ENCODE data around the gene NFATC2. TPM values are rescaled to one million over a fixed set of nuclear protein-coding genes. Genes with fewer than 3 reads are reported as not detected.
"Not testable (repeated sequence)": the region's sequence is repeated elsewhere in the genome, so short reads cannot be mapped to it uniquely, and the experiment has no call there.

Gene NFATC2
- total RNA-seq, 1 donor from 2014 or later = not detected

GRCh38 chr20:51480507-51481270 is 61.8 kb downstream of the NFATC2 start:
- no peak for DNase-seq (ENCODE audit: low read depth)
- no peak for FAIRE-seq
- no peaks in the 10 kb centered on the region for H3K36me3 ChIP-seq (ENCODE audit: control insufficient read depth, insufficient read depth, low read length)
- H3K27me3 ChIP-seq (ENCODE audit: control insufficient read depth, insufficient read depth, low read length) = peaks cover 9% of the 10 kb centered on the region
- no peak overlapping the region for H3K4me3 ChIP-seq (ENCODE audit: low read depth, low read length)
- no peak for TF ChIP-seq CTCF (IDR thresholded peaks at IDR 0.05; ENCODE audit: insufficient read depth, low read length, severe bottlenecking)

GRCh38 chr20:51476106-51476505 is 66.4 kb downstream of the NFATC2 start:
- not testable (repeated sequence) for H3K4me3 ChIP-seq (ENCODE audit: low read depth, low read length); H3K27me3 ChIP-seq (ENCODE audit: control insufficient read depth, insufficient read depth, low read length); DNase-seq (ENCODE audit: low read depth); H3K36me3 ChIP-seq (ENCODE audit: control insufficient read depth, insufficient read depth, low read length); FAIRE-seq

GRCh38 chr20:51473771-51474170 is 68.7 kb downstream of the NFATC2 start:
- TF ChIP-seq CTCF (IDR thresholded peaks at IDR 0.05; ENCODE audit: insufficient read depth, low read length, severe bottlenecking) = no peak
- Histone ChIP-seq H3K4me3 (ENCODE audit: low read depth, low read length) (no peak overlapping the region), H3K27me3 (ENCODE audit: control insufficient read depth, insufficient read depth, low read length) (peaks cover 4% of the 10 kb centered on the region), H3K36me3 (ENCODE audit: control insufficient read depth, insufficient read depth, low read length) (no peaks in the 10 kb centered on the region)
- no peak for DNase-seq (ENCODE audit: low read depth)
- no peak for FAIRE-seq

GRCh38 chr20:51473256-51473655 is 69.3 kb downstream of the NFATC2 start:
- H3K4me3 ChIP-seq (ENCODE audit: low read depth, low read length) = no peak overlapping the region
- no peak for TF ChIP-seq CTCF (IDR thresholded peaks at IDR 0.05; ENCODE audit: insufficient read depth, low read length, severe bottlenecking)

GRCh38 chr20:51470907-51471411 is 71.6 kb downstream of the NFATC2 start:
- TF ChIP-seq CTCF (IDR thresholded peaks at IDR 0.05; ENCODE audit: insufficient read depth, low read length, severe bottlenecking) = no peak
- FAIRE-seq = no peak
- DNase-seq (ENCODE audit: low read depth) = no peak
- H3K4me3 ChIP-seq (ENCODE audit: low read depth, low read length) = no peak overlapping the region
- no peaks in the 10 kb centered on the region for H3K36me3 ChIP-seq (ENCODE audit: control insufficient read depth, insufficient read depth, low read length)
- H3K27me3 ChIP-seq (ENCODE audit: control insufficient read depth, insufficient read depth, low read length) = peaks cover 6% of the 10 kb centered on the region

More at GRCh38 chr20:51473256-51473655, 69.3 kb downstream of the NFATC2 start:
- no peak for DNase-seq (ENCODE audit: low read depth)
- FAIRE-seq = no peak
- peaks cover 6% of the 10 kb centered on the region for H3K27me3 ChIP-seq (ENCODE audit: control insufficient read depth, insufficient read depth, low read length)
- no peaks in the 10 kb centered on the region for H3K36me3 ChIP-seq (ENCODE audit: control insufficient read depth, insufficient read depth, low read length)

- Histone ChIP-seq H3K27me3 (ENCODE audit: control insufficient read depth, insufficient read depth, low read length) (peaks cover 6% of the 10 kb centered on the region), H3K36me3 (ENCODE audit: control insufficient read depth, insufficient read depth, low read length) (no peaks in the 10 kb centered on the region), H3K4me3 (ENCODE audit: low read depth, low read length) (no peak overlapping the region)
- FAIRE-seq (no peak), DNase-seq (ENCODE audit: low read depth) (no peak)
- TF ChIP-seq CTCF (IDR thresholded peaks at IDR 0.05; ENCODE audit: insufficient read depth, low read length, severe bottlenecking) = no peak
Measured at GRCh38 chr20:51470499-51470820, 72.1 kb downstream of the NFATC2 start.

All from bronchial epithelial cell (primary cell).